DMS 273 (cell line): ENCODE measurements around the gene OPN1MW.
"Not testable (repeated sequence)": the region's sequence is repeated elsewhere in the genome, so short reads cannot be mapped to it uniquely, and the experiment has no call there.

Experiments
- DNase-seq: peaks from one replicate; lab custom pipeline; 2025; ENCODE audit not compliant: unreplicated experiment; lab: John Stamatoyannopoulos, UW

The OPN1MW gene

DNA sequence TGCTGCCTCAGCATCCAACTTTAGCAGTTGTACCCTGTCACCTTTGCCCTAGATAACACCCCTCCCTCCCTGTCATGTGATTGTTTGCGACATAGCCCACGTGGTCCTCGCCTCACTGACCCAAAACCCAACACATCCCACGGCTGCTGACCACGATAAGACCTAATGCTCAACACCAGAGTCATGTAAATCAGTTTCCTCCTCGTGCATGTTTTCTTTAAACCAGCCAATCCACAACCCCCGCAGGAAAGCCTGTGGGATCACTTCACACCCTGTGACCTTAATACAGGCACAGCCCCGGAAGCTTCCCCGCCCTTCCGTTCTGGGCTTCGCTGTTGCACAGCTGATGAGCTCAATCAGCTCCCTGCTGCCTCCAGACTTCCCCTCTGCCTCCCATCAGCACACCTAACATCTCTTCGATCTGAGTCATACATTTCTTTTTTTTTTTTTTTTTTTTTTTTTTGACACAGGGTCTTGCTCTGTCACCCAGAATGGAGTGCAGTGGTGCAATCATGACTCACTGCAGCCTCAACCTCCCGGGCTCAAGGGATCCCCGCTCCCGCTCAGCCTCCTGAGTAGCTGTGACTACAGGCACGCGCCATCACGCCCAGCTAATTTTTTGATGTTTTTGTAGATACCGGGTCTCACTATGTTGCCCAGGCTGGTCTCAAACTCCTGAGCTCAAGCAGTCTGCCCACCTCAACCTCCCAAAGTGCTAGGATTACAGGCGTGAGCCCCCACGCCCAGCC lies 27.4 kb downstream of the OPN1MW start:
- not testable (repeated sequence) for DNase-seq

DNA sequence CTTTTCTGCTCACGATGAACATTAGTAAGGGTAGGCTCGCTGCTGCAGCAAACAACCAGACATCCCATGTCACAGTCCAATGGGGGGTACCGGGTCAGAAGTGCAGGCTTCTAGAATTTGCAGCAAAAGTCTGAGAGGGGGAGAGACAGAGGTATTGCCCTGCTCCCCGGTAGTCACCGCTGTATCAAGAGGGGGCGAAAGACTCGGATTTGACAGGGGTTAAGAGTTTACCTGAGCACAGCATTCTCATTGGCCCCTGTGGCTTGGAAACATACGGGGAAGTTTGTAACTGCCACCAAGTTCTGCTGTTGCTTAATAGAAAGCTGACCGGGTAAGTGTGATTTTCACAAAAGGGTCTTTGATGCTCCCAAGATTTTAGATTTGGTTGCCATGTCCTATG lies 28.7 kb downstream of the OPN1MW start:
- DNase-seq, result not testable (repeated sequence)

DNA sequence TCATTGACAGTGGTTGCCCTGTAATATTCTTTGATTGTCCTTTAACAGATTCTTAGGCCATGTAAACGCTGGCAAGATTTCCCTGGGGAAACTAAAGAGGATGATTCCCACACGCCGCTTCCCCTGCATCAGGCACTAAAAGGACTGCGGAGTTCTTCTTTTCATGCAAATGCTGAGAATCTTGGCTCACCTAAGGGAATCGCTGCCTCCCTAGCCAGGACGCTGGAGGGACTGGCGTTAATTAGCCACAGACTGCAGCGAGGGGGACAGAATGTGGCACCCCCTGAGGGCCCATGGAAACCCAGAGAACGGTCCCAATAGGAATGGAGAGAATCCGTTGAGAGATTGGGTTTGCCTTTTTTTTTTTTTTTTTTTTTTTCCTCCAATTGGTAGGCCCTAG lies 29.1 kb downstream of the OPN1MW start:
- not testable (repeated sequence) for DNase-seq

DNA sequence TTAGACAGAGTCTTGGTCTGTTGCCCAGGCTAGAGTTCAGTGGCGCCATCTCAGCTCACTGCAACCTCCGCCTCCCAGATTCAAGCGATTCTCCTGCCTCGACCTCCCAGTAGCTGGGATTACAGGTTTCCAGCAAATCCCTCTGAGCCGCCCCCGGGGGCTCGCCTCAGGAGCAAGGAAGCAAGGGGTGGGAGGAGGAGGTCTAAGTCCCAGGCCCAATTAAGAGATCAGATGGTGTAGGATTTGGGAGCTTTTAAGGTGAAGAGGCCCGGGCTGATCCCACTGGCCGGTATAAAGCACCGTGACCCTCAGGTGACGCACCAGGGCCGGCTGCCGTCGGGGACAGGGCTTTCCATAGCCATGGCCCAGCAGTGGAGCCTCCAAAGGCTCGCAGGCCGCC lies 37.1 kb downstream of the OPN1MW start, which contains the start of gene OPN1MW2:
Gene OPN1MW2, plus strand, starts transcription at position 301 of the 400 bp plus-strand sequence. Its CDS starts 60 bp downstream, at position 361.
- not testable (repeated sequence) for DNase-seq

DNA sequence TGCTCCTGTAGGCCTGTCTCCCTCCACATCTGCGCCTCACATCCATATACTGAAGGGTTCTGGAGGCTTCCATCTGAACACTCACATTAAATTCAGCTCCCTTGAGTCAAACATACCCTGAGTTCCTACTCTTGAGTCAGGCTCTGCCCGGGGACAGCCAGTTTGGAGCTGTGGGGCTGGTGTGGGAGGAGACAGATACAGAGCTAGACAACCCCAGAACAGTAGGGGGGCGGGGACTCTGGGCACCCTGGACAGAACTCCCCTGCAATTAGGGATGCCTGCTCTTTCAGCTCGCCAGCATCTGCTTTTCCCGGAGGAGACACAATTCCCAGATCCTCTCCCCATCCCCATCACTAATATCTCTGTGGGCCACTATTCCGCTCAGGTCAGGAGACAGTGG lies 42.9 kb downstream of the OPN1MW start:
- not testable (repeated sequence) for DNase-seq

DNA sequence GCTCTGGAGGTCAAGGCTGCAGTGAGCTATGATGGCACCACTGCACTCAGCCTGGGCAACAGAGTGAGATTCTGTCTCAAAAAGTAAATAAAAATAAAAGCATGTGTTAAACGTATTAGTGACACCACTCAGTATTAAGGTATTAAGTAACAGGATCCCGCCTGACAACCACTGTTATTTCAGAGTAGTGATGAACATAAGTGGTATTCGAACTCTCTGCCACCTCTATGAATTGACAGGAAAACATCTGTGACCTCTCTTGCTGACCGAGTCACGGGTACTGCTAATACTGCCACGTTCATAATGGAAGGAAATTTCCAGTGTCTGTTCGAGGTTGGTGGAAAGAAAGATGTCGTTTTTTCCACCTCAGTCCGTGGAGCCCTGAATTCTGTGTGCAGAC lies 44.3 kb downstream of the OPN1MW start:
- DNase-seq, result not testable (repeated sequence)

DNA sequence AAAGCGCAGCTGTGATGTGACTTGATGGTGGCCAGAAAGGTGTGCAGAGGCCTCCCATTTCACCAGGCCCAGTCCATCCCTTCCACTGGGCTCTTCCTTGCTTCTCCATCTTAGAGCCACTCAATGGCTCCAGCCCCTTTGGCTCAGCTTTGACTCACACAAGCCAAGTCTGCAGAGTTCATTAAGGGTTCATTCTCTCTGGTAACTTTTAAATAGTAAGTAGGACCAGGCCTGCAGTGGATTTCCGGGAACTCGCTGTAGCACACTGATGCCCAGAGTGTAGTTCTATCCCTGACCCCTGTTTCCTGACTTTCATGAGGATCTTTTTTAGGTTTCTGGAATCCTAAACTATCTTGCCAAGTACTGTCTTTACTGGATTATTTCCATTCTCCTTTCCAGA lies 49.0 kb downstream of the OPN1MW start:
- not testable (repeated sequence) for DNase-seq

DNA sequence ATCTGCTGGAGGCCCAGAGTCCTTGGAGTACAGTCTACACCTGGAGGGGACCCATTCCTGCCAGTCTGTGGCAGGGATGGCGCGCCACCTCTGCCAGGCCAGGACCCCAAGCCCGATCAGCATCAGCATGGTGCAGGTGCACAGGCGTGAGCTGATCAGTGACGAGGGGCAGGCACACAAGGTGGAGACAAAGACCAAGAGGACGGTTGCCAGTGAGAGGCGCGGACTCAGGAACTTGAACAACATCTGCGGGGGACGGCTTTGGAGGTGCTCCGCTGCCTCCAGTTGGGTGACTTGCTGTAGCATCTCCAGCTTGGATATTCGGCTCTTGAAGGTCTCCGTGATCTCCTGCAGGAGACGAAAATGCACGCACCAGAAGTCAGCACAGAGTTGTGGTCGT lies 51.2 kb downstream of the OPN1MW start:
- not testable (repeated sequence) for DNase-seq

DNA sequence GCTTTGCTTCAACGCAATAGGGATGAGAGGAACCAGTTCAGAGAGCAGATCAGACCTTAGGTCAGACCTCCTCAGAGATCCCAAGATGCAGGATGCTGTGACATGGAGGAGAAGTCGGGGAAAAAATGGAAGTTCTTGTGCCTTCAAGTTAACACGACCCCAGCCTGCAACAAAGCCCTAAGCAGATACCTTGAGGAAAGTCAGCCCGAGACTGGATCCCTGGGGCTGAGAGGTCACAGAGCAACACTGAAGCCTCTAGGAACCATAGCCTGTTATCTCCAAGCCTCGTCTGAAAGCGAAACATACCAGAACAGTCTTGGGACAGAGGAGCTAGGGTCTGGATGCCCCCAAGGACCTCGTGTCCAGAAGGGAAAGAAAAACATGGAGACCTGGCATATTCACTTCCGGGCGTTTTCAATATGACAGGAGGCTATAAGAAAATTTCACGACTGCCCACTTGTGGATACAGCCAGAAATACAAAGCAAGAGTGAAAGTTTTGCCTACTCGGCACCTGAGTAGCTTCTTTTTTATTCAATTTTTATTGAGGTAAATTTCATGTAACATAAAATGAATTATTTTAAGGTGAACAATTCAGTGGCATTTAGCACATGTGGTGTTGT lies 56.7 kb downstream of the OPN1MW start:
- DNase-seq, result not testable (repeated sequence)

DNA sequence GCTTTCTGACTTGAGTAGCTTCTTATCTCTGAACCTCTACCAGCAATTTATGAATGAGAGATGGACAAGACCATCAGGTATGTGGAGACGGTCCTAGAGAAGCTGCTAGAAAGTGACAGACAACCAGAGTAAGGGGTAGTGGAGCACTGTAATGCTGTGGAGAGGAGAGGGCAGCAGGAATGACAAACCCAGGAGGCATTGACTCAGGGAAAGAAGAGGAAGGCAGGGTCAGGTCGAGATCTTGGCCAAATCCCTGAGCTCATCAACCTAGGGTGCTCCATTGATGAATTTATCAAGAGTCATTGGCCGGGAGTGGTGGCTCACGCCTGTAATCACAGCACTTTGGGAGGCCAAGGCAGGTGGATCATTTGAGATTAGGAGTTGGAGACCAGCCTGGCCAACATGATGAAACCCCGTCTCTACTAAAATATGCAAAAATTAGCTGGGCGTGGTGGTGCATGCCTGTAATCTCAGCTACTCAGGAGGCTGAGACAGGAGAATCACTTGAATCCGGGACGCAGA lies 57.6 kb downstream of the OPN1MW start:
- not testable (repeated sequence) for DNase-seq
